HG02798 (cell line): Measurements from ENCODE around the gene USP32.
"Not testable (repeated sequence)": the region's sequence is repeated elsewhere in the genome, so short reads cannot be mapped to it uniquely, and the experiment has no call there.

Experiments
- ATAC-seq: cut with Tn5 transposase; IDR thresholded peaks from one replicate; pipeline ENCODE4 v1.9.1; 2021; ENCODE audit warnings: mild to moderate bottlenecking; ENCODE audit not compliant: unreplicated experiment, poor library complexity

USP32 gene

GRCh38 chr17:60190032-60190431 lies 201.9 kb downstream of the USP32 start:
- ATAC-seq: not testable (repeated sequence)

GRCh38 chr17:60188759-60189158 lies 203.2 kb downstream of the USP32 start:
- ATAC-seq: no peak

DNA sequence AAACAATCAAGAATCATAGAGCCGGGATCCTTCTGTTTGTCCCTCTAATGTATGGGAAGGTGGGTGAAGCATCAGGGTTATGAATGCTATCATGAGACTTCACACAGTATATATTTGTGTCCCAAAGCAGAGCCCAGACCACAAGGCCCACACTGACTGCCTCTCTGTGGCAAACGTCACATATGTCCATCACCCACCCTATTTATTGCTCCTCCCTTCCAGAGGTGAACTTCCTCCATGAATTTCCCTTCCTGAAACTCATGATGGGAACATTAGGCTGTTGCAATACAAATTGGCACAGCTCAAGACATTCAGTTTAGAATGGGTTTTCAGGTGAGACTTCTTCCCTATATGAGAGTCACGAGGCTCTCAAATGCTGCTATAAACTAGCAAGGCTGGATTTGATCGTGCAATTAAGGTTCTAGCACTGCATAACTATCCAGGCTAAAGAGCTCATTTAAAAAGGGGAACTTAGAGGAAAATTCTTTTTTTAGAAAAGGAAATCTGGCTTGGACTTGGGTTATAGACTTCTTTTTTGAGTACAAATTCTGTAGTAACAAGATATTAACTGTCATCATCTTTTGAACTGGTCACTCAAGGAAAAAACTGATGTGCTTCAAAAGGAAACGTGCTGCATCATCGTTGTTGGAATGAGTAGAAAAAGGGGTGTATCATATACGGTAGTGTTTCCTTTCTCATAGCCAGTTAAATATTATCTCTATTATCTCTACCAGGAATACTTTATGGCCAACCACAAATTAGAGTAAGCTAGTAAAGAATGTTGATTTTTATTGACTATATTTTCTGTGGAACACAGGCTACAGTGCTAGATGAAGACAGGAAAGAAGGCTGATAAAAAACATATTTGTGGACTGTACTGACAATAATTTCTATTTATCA lies 204.8 kb downstream of the USP32 start:
- ATAC-seq: not testable (repeated sequence)

DNA sequence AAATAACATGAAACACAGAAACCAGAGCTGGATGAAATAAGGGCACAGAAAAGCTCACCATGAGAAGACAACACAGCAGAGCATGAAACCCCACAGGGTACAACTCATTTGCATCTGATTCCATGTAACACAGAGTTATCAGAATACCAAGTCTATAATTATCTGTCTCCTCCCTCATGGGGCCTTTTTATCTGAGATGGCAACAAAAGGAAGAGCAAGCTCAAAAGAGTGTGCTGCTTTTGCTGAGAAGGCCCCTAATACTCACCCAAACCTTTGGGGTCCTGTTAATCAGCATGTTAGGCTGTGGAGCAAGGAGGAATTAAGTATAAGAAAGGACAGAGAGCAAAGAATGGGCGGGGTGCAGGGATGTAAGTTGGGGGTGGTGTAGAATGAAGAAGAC lies 205.6 kb downstream of the USP32 start:
- ATAC-seq: not testable (repeated sequence)

- not testable (repeated sequence) for ATAC-seq
Measured at GRCh38 chr17:60180380-60180779, 211.6 kb downstream of the USP32 start.

- not testable (repeated sequence) for ATAC-seq
Measured at GRCh38 chr17:60178180-60178579, 213.8 kb downstream of the USP32 start.

DNA sequence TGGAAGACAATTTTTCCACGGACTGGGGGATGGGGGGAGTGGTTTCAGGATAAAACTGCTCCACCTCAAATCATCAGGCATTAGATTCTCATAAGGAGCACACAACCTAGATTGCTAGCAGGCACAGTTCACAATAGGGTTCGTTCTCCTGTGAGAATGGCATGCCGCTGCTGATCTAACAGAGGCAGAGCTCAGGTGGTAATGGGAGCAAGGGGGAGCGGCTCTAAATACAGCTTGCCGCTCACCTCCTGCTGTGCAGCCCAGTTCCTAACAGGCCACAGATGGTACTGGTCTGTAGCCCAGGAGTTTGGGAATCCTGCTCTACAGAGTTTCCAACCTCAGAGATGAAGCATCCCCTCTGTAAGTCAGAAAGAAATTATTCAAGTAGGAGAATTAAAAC lies 215.2 kb downstream of the USP32 start:
- ATAC-seq: not testable (repeated sequence)

DNA sequence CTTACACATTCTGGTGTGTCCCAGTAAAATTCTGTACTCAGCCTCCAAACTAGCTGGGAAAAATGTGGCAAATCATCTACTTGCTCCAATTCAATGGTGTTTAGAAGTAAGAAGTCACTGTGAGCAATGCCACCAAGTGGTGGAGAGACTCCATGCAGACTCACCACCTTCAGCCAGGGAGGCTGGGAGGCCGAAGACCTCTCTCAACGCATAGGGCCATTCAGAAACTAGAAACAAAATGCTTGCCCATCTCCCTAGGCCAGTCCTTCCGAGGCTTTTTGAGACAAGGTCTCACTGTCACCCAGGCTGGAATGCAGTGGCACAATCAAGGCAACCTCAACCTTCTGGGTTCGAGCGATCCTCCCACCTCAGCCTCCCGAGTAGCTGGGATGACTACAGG lies 217.2 kb downstream of the USP32 start:
- ATAC-seq: not testable (repeated sequence)

- ATAC-seq: no peak
Measured at GRCh38 chr17:60174035-60174434, 217.9 kb downstream of the USP32 start.

DNA sequence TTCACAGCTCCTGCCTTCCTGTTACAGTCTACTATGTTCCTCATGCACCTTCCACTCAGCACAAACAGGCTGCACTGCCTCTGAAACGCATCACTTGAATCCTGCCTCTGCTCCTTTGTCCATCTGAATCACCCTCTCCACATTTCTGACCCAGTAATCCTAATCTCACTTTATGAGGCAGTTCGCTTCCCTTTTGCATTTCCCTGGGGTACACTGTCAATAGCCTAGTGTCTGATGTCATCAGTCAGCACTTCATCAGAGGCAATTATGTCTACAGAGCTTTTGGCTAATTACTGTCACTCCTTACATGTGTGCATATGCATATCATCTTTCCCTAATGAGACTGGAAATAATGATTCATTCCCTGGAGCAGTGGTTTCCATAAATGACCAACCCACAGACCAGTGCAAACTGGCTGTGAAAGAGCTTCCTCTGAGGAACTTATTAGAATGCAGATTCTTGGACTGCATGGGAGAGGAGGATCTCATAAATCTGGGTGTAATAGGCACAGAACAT lies 218.6 kb downstream of the USP32 start:
- no peak for ATAC-seq

DNA sequence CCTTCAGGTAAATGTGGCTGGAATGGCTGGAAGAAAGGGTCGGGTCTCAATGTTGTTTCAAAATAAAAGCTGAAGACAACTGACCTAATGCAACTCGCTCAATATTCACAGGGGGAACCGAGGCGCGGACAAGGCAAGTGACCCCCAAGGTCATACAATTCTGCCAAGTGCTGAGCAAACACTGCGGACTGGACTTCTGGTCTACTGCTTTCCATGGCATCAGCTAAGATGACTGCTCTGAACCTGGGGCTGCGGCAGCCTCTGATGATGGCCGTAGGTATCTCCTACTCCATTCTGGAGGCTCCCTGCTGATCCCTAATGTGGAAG lies 220.2 kb downstream of the USP32 start:
- ATAC-seq: no peak

DNA sequence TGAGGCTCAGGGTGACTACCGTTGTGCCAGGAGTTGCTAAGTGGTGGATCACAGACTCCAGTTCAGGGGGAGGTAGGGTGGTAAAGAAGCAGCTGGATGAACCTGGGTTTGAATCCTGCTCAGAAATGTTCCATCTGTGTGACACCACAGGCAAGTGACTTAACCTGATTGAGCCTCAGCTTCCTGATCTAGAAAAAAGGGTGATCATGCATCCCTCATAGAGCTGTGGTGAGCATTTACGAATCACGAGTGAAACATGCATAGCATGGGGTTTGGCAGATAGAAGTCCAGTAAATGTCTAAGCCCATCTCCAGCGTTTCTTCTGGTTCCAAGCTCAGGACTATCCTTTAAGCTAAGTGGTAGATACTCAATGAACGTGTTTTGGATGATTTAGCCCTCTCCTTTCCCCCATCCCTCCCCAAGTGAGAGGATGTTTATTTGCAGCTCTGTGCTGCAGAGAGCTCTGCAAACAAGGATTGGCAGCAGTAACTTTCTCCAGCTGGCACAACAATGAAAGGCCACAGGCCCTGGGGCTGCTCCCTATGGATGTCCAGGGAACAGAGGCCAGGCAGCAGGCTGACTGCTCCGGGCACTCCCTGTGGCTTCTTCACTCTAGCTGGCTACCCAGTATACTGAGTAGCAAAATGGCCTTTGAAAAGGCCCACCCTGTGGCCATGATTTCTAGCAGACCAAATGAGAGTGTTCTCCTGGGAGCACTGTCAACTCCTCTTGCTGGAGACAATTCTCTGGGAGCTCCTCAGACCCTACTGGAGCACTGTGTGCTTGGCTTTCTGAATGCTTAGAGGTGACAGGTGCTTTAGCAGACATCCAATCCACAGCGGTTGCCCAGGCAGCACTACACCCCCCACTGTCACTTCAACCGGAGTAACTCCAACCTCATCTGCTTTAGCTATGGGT lies 220.8 kb downstream of the USP32 start:
- ATAC-seq: no peak

DNA sequence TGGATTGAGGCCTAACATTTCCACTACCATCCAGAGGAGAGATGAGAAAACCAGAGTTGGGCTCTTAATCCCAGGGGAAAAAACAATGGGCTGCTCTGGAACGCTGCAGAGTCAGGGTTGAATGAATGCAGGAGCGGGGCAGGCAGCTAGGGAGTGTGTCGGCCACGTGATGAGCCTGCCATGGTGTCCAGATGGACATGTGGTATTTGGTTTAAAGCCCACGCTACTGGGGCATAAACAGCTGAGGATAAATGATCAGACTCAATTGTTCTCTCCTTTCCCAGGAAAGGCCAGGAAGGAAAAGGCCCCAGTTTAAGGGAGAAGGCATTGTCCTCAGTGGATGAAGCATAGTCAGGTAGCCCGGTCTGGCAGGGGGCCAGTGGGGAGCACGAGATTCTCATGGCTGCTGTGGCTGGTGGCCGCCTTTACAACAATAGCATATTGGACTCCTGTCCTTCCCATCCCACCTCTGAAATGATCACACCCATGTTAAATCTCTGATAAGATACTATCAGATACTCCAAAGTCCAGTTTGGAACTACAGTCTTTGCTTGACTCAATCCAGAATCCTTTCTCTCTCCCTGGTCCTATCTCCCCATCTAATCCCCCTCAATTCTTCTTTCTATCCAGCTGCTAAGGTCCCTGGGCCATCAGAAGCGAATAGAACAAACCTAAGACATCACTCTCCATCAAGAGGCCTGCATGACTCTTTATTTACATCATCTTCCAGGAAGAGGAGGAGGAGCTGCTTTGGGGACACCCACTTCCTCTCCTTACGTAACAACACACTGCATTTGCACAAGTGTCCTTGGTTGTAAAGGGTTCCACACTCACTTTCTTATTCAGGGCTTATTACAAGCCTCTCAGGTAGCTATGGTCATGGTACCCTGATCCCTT lies 221.8 kb downstream of the USP32 start:
- no peak for ATAC-seq

GRCh38 chr17:60168654-60169053 lies 223.3 kb downstream of the USP32 start:
- no peak for ATAC-seq

DNA sequence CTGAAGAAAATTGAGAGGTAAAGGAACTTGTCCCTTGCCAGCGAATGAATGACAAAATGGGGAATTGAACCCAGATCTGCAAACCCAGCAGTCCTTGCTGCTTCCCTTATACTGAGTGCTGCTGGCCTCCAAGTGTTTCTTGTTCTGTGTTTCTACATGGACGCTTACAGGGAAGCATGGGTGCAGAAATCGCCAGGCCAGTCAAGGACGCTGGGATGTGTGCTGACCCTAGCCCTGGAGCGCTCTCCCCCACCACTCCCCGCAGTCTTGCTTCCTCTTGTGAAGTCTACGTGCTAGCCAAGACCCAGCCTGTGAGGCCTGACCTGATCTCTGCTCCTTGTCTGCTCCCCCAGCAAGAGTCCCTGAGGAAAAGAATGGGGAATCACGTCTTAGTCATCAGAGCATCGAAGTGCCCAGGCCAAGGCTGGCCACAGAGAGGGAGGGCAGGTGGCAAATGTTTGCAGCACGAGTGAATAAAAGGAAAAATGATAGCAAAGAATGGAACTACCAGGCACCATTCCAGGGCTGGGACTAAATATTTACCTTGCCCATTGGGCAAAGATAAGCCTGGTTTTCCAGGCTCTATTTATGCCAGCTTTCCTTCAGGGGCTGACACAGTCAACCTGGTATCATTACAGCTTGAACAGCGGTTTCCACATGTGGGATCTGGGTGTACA lies 224.7 kb downstream of the USP32 start:
- ATAC-seq: no peak

- no peak for ATAC-seq
Measured at GRCh38 chr17:60165971-60166370, 226.0 kb downstream of the USP32 start.

DNA sequence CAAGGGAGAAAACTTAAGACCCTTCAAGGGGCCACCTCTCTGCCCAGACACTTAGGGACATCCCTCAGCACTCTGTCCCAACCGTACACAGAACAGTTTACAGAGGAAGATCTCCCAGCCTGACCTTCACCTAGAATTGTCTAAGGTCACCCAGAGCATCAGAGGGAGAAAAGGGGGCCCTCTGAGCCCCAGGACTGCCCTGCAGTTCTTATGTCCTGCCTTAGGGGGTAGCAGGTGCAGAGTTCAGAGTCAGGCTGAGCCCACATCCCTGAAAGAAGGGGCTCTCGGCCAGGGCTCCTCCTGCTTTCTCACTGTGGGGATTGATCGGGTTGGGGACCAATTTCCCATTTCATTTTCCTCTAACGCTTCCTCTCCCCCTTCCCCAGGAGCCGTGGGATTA lies 226.7 kb downstream of the USP32 start:
- no peak for ATAC-seq

DNA sequence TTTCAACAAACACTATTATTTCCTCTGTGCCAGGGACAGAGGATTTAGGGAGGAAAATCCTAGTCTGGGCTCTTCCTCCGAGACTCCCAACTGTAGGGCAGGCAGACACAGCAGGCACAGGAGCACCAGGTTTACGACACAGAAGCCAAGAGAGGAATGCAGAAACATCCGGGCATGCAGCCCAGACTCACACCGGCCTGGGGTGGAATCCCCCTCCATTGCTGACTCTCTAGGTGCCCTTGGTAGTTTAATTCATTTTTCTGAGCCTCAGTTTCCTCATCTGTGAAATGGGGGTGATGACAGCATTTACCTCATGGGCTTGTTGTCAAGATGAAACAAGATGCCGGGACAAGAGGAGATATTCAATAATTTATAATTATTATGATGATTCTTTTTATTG lies 227.2 kb downstream of the USP32 start:
- ATAC-seq: no peak

DNA sequence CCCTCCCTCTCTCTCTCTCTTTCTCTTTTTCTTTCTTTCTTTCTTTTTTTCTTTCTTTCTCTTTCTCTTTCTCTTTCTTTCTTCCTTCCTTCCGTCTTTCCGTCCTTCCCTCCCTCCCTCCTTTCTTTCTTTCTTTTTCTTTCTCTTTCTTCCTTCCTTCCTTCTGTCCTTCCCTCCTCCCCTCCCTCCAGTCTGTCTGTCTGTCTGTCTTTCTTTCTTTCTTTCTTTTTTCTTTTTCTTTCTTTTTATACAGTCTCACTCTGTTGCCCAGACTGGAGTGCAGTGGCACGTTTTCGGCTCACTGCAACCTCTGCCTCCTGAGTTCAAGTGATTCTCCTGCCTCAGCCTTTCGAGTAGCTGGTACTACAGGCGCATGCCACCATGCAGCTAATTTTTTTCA lies 227.8 kb downstream of the USP32 start:
- no peak for ATAC-seq
